Colon (tissue), 2 donors: ENCODE data around the gene CEP192.
A peak's percentile ranks its signal among the peaks of the same experiment; 100 is the strongest.
"Not testable (repeated sequence)": the region's sequence is repeated elsewhere in the genome, so short reads cannot be mapped to it uniquely, and the experiment has no call there.

ENCODE experiments used
- FAIRE-seq: peaks from 2 replicates; lab custom pipeline; 2012; peaks lifted over from hg19 to GRCh38; lab: Jason Lieb, UNC
- donor health status: control.
- donor health status: control.

The CEP192 gene

DNA sequence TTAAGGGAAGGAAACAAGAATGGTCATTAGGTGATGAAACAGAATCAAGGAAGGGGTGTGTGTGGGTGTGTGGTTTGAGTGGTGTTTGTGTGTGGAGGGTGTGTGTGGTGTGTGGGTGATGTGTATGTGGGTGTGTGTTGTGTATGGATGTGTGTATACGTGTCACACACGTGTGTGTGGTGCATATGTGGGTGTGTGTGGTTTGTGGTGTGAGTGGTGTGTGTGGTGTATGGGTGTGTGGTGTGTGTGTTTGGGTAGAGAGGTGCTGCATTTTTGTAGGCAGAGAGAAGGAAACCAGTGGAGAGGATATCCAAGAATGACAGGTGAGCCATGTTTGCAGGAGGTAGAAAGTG, 1.1 kb upstream of the CEP192 start:
- FAIRE-seq: no peak

DNA sequence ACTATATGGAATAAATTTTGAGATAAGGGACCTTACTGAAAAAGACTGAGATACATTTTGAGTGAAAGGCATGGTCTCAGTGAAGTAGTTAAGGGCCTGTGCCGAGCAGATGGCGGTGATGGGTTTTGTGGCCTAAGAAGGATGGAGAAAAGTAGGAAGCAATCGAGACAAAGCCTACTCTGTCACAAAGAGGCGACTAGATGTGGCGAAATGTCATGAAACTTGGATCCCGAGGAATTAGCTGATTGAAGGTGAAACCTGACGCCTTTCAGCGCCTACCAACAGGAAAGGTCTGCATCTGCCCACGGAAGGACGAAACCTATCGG, 558 bp upstream of the CEP192 start:
- FAIRE-seq: no peak

GRCh38 chr18:12991821-12992179, 638 bp downstream of the CEP192 start:
- no peak for FAIRE-seq

DNA sequence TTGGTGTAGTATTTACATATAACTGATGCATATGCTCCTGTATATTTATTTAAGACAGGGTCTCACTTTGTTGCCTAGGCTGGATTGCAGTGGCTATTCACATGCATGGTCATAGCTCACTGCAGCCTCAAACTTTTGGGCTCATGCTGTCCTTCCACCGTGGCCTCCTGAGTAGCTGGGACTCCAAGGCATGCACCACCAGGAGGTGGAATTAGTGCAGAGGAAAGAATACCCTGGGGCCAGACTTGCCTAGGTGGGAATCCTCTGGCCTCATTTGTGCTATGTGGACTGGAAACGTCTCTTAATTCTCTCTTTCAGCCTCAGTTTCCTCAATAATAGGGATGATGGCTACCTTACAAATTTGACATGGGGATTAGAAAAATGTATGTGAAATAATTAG, 2.3 kb downstream of the CEP192 start:
- no peak for FAIRE-seq

- no peak for FAIRE-seq
Observed at GRCh38 chr18:12995424-12995823, 4.3 kb downstream of the CEP192 start.

DNA sequence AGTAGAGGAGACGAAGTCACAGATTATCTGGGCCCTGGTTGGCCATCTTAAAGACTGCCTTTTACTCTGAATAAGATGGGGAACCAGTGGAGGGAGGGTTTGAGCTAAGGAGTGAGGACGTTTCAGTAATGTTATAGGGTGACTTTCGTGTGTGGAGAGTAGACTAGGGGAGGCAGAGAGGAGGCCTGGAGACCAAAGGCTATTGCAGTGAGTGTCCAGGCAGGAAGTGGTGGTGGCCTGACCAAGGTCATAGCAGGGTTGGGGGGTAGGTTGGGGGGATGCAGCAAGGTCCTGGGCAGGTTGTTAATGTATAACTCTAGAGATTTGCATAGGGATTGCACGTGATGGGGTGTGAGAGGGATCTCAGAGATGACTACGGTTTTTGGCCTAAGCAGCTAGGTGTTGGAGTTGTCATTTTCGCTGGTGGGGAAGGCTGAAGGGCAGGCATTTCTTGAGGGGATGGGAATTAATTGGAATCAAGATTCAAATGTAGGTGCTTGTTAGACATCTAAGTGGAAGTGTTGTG, 4.9 kb downstream of the CEP192 start:
- no peak for FAIRE-seq

GRCh38 chr18:12996661-12997292, 5.6 kb downstream of the CEP192 start:
- FAIRE-seq: no peak

DNA sequence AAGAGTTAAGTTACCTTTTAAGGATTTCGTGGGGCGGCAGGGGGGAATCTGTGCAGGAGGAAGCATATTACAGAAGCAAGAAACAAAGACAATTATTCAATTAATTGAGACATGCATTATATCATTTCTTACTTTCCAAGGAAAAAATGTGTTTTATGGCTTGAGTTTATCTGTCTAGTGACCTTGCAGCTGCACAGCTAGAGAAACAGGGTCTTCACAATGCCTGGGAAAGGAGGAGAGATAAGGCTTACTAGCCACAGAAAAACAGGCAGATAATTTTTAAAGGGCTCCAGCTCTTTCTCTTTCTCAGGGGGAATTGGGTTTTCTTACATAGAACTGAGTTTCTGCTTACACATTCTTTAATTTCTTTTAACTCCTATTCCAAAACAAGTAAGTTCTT, 6.2 kb downstream of the CEP192 start:
- not testable (repeated sequence) for FAIRE-seq

GRCh38 chr18:12998332-12999060, 7.3 kb downstream of the CEP192 start:
- no peak for FAIRE-seq

GRCh38 chr18:13003466-13003896, 12.3 kb downstream of the CEP192 start:
- no peak for FAIRE-seq

- no peak for FAIRE-seq
Observed at GRCh38 chr18:13004396-13004795, 13.2 kb downstream of the CEP192 start.

DNA sequence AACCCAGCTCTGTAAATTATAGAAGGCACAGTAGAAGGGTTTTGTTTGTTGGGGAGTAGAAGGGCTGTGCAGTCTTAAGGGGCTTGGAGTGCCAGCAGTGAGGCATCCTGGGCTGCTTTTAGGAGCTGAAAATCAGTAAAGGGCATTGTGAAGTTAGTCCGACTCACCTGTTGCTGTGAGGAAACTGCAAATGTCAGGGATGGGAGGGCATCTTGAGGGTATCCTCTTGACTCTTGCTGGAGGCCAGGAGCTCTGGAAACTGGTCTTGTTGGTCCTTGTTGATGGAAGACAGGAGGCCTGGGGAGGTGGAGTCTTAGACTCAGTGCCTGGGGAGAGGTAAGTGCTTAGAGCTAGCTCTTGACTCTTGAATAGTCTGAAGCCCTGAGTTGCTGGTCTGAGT, 14.1 kb downstream of the CEP192 start:
- no peak for FAIRE-seq

- FAIRE-seq: no peak
Observed at GRCh38 chr18:13006531-13007247, 15.5 kb downstream of the CEP192 start.

- FAIRE-seq: no peak
Observed at GRCh38 chr18:13007248-13007560, 16.0 kb downstream of the CEP192 start.

DNA sequence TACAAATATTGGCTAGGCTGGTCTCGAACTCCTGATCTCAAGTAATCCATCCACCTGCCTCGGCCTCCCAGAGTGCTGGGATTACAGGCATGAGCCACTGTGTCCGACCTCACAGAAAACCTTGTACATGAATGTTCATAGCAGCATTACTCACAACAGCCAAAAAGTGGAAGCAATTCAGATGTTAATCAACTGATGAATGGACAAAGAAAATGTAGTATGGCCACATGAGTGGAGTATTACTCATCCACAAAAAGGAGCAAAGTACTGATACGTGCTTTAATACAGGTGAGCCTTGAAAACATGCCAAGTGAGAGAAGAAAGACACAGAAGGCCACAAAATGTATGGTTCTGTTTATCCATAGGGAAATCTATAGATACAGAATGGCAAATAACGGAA, 20.6 kb downstream of the CEP192 start:
- no peak for FAIRE-seq

DNA sequence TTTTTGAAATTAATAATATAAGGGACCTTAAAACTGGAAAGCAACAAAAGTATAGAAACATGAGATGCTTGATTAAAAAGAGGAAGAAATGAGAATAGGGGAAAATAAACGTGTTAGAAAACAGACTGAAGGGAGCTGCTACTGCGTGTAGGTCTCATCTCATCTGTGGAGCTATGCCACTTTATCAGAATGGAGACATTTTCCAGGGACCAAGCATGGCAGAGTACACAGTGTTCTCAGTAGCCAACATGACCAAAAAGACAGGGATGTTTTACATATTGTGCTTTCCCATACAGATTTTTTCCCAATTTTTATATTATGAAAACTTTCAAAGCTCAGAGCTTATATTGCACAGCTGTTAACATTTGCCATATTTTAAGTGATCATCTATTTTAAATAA, 23.1 kb downstream of the CEP192 start:
- no peak for FAIRE-seq

DNA sequence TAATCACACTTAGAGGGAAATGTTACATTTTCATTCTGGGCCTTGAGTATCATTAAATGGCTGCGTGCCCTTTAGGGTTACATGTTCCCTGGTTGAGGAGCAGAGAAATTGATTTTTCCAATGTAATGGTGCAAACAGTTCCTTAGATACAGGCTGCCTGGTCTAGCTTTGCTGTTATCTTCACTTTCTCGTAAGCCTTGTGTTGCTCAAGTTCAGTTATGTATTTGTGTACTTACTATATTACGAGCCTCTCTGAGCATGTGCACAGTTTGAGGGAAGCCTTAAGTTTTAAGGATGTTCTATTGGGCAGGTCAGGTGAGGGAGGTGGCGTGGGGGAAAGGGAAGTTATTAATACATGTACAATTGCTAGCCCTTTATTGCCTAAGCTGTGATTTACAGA, 23.7 kb downstream of the CEP192 start:
- FAIRE-seq: no peak

DNA sequence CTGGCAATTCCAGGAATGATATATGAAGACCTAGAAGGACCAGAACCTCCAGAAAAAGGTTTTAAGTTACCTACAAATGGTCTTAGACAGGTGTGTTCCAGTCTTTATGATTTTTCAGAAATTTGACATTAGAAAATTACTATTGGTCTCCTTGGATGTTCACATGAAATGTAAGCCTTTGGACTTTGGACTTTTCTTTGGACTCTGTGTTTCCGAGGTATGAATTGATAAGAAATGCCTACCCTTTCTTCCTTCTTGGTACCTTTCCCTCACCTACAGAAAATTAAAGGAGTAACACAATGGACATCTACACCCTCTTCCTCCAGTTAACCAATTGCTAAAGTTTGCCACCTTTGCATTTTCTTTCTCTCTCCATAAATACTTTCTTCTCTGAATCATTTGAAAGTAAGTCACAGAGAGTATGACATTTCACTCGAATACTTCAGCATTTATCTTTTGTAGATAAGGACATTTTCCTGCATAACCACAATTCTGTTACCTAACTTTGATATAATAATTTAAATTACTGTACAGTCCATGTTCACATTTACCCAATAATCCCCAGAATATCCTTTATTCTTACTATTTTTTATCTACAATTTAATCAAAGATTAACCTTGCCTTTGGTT, 26.2 kb downstream of the CEP192 start:
- no peak for FAIRE-seq

DNA sequence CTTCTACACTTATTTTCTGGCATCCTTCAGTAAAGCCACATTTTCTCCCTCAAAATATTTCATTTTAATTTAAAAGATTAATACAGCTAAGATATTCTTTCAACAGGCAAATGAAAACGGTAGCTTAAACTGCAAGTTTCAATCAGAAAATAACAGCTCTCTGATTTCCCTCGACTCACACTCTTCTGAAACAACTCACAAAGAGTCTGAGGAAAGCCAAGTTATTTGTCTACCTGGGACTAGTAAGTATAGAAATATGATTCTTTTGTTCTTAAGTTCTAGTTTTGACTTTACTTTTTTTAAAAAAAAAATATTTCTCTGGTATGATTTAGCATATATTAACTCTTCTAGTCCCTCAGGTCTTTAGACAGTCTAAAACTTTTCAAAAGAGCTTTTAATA, 27.2 kb downstream of the CEP192 start:
- FAIRE-seq: peak; percentile 55

DNA sequence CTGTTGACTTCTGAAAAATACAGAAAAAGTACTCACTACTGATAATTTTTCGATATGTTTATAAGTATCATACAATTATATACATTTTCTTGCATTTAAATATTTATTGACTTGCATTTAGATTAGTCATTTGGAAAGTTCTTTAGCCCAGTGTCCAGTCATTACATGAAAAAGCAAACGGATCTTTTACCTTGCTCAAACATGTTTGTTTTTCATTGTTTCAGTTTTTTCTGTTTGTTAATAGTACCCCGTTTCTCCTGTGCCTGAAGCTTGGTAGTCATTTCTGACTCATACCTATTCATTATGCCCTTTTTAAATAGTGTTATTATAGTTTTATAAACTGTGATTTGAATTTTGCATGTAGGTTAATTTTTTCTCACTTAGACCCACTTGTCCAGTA, 28.1 kb downstream of the CEP192 start:
- no peak for FAIRE-seq

GRCh38 chr18:13022644-13023043, 31.5 kb downstream of the CEP192 start:
- no peak for FAIRE-seq

GRCh38 chr18:13025233-13025632, 34.1 kb downstream of the CEP192 start:
- no peak for FAIRE-seq

GRCh38 chr18:13026583-13027270, 35.6 kb downstream of the CEP192 start:
- FAIRE-seq: no peak
